Stimulated activated CD8-positive, alpha-beta memory T cell treated with anti-CD3 and anti-CD28 coated beads, Interleukin-7, amount 100 ng/mL, for 48 hours (primary cell): ENCODE measurements around the gene ROGDI.
A peak's percentile ranks its signal among the peaks of the same experiment; 100 is the strongest.

Experiments used
- DNase-seq, 2 donors: peaks; one replicate each; pipeline ENCODE4 v3.0.0-alpha.2; 2020; ENCODE audit warnings: low read depth in 1 of 2; ENCODE audit errors: extremely low read depth in 1 of 2

ROGDI gene

DNA sequence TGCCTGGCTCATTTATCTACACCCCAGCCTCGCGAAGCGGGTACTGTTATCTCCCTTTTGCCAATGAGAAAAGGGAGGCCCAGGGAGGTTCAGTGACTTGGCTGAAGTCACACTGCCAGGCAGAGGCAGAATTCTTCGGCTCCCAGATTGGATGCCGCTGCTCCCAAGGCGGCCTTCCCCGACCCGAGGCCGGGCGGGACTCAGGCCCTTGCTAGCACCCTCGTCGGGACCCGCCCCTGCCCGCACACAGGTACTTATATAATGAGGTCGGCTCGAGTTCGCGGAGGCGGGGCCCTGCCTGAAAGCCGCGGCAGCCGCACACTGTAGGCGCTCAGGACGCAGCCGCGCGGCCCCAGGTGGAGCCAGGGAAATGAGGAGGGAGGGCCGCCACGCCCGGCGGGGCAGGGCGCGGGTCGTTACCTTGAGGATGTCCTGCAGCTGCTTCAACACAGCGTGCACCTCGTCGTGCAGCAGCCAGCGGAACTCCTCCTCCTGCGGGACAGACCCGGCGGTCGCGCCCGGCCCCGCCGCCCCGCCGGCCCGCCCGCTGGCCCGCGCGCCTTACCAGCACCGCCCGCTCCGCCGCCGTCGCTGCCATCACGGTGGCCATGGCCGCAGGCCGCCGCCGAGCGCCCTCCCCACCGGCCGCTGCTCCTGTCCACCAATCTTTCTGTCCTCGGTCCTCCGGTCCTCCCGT is at the start of gene ROGDI:
ROGDI (minus strand) TSS at position 672 of the 697 bp plus-strand sequence; CDS start at position 610, 62 bp downstream.
- DNase-seq: peak; percentile 37 to 58

DNA sequence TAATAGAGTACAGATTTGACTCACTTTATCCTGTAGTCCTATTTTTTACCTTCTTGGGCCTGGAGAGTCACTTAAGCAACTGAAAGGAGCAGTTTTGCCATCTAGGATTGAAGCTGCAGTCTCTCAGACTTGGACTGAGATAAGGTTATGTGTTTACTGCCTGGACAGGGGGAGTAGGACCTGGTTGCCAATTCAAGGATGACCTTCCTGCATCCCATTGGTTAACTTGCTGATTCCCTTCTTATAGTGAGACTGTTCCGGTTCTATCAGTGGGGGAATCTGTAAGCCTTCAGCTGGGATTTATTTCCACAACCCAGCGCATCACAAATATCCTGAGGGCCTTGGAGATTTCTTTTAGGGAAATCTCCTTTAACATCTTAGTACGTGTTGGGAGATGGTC is 47.8 kb upstream of the ROGDI start:
- no peak for DNase-seq

GRCh38 chr16:4847774-4848587 is 45.5 kb upstream of the ROGDI start:
- peak; percentile 17 to 20 for DNase-seq

DNA sequence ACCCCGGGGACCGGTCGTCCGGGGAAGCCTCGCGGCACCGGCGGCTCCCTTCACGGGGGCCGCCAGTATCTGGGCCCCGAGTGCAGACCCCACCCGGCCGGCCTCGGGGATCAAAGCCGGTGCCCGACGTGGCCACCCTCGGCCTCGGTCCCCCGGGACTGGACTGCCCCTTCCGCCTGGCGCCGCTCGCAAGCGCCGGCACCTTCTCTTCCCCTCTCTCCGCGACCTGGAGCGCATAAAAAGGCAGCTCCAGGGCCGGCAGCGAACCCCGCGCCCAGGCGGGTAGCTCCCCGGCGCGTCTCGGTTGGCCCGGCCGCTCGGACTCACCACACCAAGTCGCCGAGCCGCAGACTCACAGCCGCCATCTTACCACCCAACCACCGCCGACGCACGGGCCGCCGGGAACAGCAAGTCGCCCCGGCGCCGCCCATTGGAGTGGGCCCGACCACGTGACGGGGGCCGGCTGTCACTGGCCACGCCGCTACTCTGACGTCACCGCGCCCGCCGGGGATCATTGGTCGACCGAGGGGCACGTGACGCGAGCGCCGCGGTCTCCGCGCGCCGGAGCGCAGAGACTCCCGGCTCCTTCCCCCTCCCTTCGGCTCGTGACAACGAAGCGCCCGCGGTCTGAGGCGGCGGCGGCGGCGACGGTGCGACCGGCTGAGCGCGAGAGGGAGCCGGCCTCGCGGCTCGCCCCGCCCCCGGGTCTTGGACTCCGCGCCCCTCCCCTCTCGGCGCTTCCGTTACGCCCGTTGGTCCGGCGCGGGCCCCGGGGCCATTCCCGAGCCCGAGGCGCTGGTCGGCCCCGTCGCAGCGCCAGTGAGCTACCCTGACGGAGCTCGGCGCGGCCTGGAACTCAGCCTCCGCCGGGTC is 44.7 kb upstream of the ROGDI start, which contains the start of the genes GLYR1 and UBN1:
GLYR1 (minus strand) TSS at position 388 of the 873 bp plus-strand sequence; CDS start at position 365, 23 bp downstream.
UBN1 (plus strand) TSS at position 581 of the 873 bp plus-strand sequence. CDS start 5,437 bp downstream, outside the sequence.
- DNase-seq: peak; percentile 99 to 100

DNA sequence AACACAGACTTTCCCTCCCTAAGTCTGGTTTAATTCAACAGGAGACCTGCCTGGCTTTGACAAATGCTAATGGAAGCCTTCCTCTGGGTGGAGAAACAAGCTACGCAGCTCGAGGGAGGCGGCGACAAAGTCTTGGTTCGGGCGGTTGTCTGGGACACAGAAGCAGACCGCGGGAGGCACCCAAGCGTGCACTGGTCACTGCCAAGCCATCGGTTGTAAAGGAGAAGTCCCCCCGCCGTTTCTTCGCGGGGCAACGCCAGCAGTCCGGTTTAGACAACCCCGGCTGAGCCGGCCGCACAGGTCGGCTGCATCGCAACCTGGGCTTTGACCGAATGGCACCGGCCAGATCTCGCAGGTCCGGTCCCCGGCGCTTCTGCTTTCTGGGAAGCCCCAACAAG is 44.1 kb upstream of the ROGDI start:
- peak in 1 of 2 donors; percentile 3 for DNase-seq

GRCh38 chr16:4840984-4841383 is 38.6 kb upstream of the ROGDI start:
- DNase-seq: no peak

DNA sequence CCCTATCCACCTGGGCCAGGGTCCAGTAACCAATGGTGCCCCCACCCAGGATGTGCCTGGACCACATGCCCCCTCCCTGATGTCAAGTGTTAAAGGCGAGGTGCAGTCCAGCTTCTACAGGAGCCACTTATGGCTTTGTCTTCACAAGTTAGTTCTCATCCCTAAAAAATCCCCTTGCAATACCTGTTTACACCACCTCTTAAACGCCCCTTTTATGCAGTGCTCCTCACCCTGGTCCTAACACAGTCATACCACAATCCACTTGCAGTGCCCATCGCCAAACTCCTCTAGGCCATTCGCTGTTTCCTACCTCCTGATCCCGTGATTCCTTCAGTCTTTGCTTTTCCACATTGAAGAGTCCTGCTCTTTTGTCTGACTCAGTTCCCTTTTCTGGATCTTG is 37.5 kb upstream of the ROGDI start:
- DNase-seq: no peak

DNA sequence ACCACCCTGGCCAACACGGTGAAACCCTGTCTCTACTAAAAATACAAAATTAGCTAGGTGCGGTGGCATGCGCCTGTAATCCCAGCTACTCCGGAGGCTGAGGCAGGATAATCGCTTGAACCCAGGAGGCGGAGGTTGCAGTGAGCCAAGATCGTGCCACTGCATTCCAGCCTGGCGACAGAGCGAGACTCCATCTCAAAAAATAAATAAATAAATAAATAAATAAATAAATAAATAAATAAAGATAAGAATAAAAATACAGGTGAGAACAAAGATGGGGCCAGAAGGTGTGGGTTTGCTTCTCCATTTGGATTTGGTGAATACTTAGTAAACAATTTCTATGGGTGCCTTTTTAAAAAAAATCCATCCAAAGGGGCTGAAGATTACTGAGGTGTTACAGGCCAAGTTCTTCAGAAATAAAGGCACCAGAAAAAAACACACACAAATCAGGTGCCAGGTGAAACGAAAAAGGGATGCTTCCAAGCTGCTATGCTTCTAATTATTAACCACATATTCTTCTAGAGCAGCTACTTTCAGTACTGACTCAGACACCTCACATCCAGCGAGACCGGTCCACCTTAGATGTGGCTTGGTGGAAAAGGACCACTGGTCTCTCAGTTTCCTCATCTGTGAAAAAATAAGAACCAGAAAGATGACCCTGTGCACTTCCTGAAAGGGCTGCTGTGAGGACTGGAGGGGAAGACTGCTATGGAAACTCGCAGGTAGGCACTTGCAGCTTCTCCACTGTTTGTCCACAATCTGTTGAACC is 35.5 kb upstream of the ROGDI start:
- DNase-seq: no peak

GRCh38 chr16:4836727-4837126 is 34.3 kb upstream of the ROGDI start:
- no peak for DNase-seq

DNA sequence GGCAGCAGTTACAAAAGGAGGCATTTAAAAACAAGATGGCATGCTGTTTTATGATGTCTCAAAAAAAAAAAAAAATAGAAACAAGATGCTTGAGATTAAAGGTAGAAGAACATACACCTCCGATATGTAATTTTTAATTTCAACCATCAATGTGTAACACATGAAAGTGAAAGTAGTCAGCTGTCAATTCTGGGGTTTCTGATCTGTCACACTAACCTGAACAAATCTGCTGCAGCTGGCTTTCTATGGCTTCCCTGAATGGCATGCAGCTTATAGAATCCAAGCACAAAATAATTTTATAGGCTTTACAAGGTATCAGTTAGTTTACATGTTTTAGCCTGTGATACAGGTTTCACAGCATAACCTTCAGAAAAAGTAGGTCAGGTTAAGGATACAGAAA is 31.2 kb upstream of the ROGDI start:
- DNase-seq: no peak

DNA sequence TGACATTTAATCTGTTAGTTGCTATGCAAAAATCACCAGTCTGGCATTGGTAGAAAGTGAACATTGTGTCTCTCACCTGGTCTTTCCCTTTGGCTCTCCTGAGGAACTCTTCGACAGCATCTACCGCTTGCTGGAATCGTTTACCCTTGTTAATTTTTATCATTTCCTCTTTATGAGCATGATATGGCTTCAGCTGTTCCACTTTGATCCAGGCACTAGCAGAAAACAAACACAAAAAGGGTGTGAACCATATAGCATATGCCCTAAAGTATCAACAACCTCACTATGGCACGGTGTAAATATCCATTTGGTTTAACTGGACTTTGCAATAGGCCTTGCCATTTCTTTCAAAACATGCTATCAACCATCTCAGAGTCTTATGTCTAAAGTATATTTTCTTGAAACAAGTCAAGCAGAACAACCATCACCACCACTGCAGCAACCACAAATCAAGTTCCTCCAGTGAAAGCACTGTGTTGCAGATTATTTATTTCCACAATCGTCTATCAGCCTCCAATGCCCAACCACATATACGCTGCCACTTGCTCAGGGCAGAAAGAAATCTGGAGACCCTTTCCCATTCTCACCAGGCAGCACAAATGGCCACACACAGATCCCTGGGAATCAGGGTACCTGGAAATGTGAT is 30.4 kb upstream of the ROGDI start:
- DNase-seq: no peak

GRCh38 chr16:4831616-4832015 is 29.2 kb upstream of the ROGDI start:
- DNase-seq: no peak

- no peak for DNase-seq
Observed at GRCh38 chr16:4830408-4830807, 28.0 kb upstream of the ROGDI start.

DNA sequence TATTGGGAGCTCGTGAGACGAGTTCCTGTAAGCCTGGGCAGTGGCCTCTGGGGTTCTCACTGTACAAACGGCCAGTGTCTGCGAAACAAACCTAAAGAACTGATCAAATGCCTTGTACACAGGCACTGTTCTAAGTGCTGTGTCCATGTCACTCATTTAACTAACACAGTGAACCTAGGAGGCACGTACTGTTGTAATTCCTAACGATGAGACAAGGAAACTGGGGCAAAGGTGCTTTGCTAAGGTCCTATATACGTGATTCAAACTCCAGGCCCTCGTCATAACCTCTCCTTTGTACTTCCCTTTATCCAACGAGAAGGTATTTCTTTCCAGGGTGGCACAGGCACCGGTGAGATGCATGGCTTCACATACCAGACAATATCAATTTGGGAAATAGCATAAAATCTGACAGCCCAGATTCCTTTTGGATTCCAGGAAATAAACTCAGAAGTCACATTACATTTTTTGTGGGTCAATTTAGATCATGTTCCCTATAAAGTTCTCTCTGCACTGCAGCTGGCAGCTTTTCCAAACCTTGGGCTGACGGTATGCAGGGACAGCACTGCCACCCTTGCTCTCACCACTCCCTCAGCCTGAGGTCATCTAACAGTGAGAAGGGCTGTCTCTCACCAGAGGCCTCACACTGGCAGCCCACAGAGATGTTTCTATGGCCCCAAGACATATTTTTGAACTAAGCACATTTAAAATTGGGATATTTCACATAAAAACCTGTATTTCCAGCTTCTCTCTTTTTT is 26.3 kb upstream of the ROGDI start:
- no peak for DNase-seq

GRCh38 chr16:4826980-4827379 is 24.5 kb upstream of the ROGDI start:
- DNase-seq: no peak

- DNase-seq: no peak
Observed at GRCh38 chr16:4826526-4826925, 24.1 kb upstream of the ROGDI start.

DNA sequence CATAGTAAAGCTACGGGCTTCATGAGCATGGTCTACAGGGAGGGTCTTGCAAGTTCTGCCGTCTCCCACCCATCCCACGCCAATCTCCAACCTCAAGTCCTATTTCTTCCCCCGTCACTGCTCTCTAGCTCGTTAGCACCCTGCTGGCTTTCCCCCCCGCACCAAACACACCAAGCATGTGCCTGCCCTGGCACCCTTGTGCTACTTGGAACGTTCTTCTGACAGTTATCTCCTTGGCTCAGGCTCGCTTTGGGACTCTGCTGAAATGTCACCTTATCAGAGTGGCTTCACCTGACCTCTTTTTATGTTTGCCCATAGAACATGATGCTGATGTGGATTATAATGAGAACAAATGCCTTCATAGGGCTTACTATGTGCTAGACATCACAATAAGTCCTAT is 22.8 kb upstream of the ROGDI start:
- no peak for DNase-seq

- DNase-seq: no peak
Observed at GRCh38 chr16:4820652-4821051, 18.2 kb upstream of the ROGDI start.

GRCh38 chr16:4814542-4815173 is 12.2 kb upstream of the ROGDI start:
- no peak for DNase-seq
